HL-60 (cell line): ENCODE results near the gene CLIC6.

Experiments used
- DNase-seq, 2 experiments: peaks; one replicate each; pipeline ENCODE4 v3.0.0-alpha.2; 2010 to 2020; ENCODE audit warnings: low read depth in 1 of 2, low spot score in 1 of 2
- H3K27ac ChIP-seq: fragments of 250-450 bp; sonication (Bioruptor Pico); replicated peaks from 2 replicates; pipeline ENCODE4 v1.5.1; 2020; ENCODE audit warnings: mild to moderate bottlenecking, moderate library complexity
- H3K27me3 ChIP-seq: fragments of 250-450 bp; sonication (Bioruptor Pico); 2 replicates; pipeline ENCODE4 v1.5.1; 2021; ENCODE audit warnings: mild to moderate bottlenecking, moderate library complexity; ENCODE audit not compliant: insufficient read depth, poor library complexity, severe bottlenecking
- H3K4me3 ChIP-seq: replicated peaks from 2 replicates; pipeline ENCODE4 v1.5.1; 2011; ENCODE audit warnings: mild to moderate bottlenecking, control low read depth, low read length; ENCODE audit not compliant: insufficient read depth
- GABPA ChIP-seq: IDR thresholded peaks from 2 replicates; pipeline ENCODE4 v1.6.1; 2012; ENCODE audit warnings: low read depth
- POLR2AphosphoS5 ChIP-seq: IDR thresholded peaks from 2 replicates; pipeline ENCODE4 v1.6.1; 2012; ENCODE audit warnings: low read depth
- SPI1 ChIP-seq: IDR thresholded peaks from 2 replicates; pipeline ENCODE4 v1.6.1; 2012; ENCODE audit warnings: low read depth, mild to moderate bottlenecking, borderline replicate concordance
- TF ChIP-seq, protein P1 (sequence below): IDR thresholded peaks from one replicate; pipeline ENCODE4 v1.5.1; 2011; ENCODE audit warnings: low read length, control low read depth, inconsistent platforms; ENCODE audit not compliant: insufficient read depth
- TF ChIP-seq, protein P2 (sequence below): IDR thresholded peaks from 2 replicates; pipeline ENCODE4 v1.6.1; 2012; ENCODE audit warnings: low read depth; ENCODE audit not compliant: insufficient replicate concordance

Gene CLIC6

DNA sequence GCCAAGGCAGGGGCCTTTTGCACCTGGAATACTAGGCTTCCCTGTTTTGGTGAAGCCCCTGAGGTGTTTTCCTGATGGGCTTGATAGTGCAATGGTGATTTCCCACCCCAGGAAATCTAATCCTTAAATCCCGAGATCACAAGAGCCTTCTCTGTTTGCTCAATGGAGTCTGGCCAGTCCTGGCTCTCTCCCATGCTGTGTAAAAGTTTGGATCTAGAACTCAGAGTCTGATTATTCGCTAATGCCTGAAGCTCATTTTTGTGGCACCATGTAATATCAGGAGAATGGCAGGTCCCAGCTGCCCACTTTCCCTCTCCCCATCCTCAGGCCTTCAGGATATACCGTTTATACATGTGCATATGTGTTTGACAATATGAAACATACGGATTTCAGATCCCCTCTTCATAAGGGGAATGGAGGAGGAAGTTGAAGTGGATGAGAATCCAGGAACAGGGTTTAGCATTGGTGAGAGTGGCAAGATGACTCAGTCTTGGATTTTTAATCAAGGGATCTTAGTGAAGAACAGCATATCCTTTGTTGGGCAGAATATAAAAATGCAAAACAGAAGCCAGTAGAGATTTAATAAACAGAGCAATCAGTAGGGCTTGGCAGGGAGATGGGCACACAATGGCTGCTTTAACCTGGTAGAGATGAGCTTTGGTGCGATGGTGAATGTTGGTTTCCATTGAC, 62.1 kb downstream of the CLIC6 start:
- TF ChIP-seq GABPA: no peak
- TF ChIP-seq, protein P1, sequence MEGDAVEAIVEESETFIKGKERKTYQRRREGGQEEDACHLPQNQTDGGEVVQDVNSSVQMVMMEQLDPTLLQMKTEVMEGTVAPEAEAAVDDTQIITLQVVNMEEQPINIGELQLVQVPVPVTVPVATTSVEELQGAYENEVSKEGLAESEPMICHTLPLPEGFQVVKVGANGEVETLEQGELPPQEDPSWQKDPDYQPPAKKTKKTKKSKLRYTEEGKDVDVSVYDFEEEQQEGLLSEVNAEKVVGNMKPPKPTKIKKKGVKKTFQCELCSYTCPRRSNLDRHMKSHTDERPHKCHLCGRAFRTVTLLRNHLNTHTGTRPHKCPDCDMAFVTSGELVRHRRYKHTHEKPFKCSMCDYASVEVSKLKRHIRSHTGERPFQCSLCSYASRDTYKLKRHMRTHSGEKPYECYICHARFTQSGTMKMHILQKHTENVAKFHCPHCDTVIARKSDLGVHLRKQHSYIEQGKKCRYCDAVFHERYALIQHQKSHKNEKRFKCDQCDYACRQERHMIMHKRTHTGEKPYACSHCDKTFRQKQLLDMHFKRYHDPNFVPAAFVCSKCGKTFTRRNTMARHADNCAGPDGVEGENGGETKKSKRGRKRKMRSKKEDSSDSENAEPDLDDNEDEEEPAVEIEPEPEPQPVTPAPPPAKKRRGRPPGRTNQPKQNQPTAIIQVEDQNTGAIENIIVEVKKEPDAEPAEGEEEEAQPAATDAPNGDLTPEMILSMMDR: no peak
- TF ChIP-seq POLR2AphosphoS5: no peak
- no peak for TF ChIP-seq SPI1
- TF ChIP-seq, protein P2, sequence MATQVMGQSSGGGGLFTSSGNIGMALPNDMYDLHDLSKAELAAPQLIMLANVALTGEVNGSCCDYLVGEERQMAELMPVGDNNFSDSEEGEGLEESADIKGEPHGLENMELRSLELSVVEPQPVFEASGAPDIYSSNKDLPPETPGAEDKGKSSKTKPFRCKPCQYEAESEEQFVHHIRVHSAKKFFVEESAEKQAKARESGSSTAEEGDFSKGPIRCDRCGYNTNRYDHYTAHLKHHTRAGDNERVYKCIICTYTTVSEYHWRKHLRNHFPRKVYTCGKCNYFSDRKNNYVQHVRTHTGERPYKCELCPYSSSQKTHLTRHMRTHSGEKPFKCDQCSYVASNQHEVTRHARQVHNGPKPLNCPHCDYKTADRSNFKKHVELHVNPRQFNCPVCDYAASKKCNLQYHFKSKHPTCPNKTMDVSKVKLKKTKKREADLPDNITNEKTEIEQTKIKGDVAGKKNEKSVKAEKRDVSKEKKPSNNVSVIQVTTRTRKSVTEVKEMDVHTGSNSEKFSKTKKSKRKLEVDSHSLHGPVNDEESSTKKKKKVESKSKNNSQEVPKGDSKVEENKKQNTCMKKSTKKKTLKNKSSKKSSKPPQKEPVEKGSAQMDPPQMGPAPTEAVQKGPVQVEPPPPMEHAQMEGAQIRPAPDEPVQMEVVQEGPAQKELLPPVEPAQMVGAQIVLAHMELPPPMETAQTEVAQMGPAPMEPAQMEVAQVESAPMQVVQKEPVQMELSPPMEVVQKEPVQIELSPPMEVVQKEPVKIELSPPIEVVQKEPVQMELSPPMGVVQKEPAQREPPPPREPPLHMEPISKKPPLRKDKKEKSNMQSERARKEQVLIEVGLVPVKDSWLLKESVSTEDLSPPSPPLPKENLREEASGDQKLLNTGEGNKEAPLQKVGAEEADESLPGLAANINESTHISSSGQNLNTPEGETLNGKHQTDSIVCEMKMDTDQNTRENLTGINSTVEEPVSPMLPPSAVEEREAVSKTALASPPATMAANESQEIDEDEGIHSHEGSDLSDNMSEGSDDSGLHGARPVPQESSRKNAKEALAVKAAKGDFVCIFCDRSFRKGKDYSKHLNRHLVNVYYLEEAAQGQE: no peak
- H3K27ac ChIP-seq: no peak overlapping the region
- H3K27me3 ChIP-seq: no peaks in the 10 kb centered on the region
- no peak for DNase-seq
- no peak overlapping the region for H3K4me3 ChIP-seq

DNA sequence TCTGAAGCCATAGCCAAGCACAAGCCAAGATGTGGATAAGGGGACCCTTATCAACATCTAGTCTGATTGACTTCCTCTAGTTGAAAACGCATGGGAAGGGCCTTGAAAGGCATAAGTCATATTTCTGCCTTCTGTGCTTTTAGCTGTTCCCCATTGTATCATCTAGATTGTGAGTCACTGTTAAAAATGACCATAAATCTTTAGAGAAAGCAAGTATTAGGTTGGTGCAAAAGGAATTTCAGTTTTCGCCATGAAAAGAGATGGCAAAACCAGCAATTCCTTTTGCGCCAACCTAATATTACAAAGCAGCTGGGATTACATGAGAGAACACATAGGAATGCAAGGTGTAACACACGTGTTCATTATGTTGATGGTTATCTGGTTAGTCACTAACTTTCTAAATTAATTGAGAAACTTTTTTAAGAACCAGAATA, 63.6 kb downstream of the CLIC6 start:
- Histone ChIP-seq H3K4me3 (no peak overlapping the region), H3K27ac (no peak overlapping the region), H3K27me3 (no peaks in the 10 kb centered on the region)
- TF ChIP-seq GABPA: no peak
- no peak for TF ChIP-seq POLR2AphosphoS5
- TF ChIP-seq, protein P2: no peak
- TF ChIP-seq, protein P1: no peak
- no peak for TF ChIP-seq SPI1
- no peak for DNase-seq

DNA sequence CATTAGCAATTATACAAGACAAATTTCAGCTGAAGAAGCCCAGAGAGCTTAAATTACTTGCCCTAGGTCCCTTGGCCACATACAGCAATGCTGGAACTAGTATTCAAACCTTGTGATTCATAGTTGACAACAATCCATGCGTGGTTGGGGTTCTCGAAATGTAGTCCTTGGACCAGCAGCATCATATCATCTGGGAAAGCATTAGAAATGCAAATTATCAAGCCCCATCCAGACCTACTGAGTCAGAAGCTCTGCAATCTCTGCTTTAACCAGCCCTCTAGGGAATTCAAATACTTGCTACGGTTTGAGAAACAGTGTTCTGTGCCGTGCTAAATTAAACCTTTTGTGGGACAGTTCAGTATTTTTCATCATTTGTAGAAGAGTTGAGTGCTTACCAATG, 65.1 kb downstream of the CLIC6 start:
- TF ChIP-seq POLR2AphosphoS5: no peak
- Histone ChIP-seq H3K27ac (no peak overlapping the region), H3K27me3 (no peaks in the 10 kb centered on the region), H3K4me3 (no peak overlapping the region)
- DNase-seq: no peak

DNA sequence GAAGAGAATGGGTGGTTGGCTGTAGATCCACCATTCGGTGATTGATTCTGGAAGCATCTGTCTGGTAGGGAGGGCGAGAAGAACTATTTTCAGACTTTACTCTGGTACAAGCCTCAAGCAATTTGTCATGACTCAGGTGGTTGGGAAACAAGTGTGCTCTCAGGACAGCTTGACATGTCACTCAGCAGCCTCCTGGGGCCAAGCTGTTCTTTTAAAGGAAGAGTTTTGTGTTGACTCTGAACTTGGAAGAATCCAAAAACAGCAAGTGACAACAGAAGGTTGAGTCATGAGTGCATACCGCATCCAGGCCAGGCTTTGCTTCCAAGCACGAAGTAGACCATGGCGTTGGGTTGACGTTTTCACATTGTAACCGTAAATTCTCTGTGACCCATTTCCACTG, 65.9 kb downstream of the CLIC6 start:
- H3K27ac ChIP-seq: no peak overlapping the region
- H3K27me3 ChIP-seq: no peaks in the 10 kb centered on the region
- DNase-seq: no peak
- no peak overlapping the region for H3K4me3 ChIP-seq
- TF ChIP-seq POLR2AphosphoS5 (no peak), SPI1 (no peak), GABPA (no peak)
- TF ChIP-seq, protein P2: no peak
- TF ChIP-seq, protein P1: no peak
